Stimulated activated CD4-positive, alpha-beta T cell treated with anti-CD3 and anti-CD28 coated beads, Interleukin-4, amount 100 ng/mL, for 1 hour (primary cell): ENCODE results near the gene MLN.

Source experiments
- DNase-seq: peaks from one replicate; pipeline ENCODE4 v3.0.0-alpha.2; 2020

Gene MLN

GRCh38 chr6:33803571-33804053 is at the start of gene MLN:
Gene MLN, minus strand, starts transcription at chr6:33804003. Its CDS starts 2,840 bp downstream, at chr6:33801163.
- DNase-seq, result no peak

DNA sequence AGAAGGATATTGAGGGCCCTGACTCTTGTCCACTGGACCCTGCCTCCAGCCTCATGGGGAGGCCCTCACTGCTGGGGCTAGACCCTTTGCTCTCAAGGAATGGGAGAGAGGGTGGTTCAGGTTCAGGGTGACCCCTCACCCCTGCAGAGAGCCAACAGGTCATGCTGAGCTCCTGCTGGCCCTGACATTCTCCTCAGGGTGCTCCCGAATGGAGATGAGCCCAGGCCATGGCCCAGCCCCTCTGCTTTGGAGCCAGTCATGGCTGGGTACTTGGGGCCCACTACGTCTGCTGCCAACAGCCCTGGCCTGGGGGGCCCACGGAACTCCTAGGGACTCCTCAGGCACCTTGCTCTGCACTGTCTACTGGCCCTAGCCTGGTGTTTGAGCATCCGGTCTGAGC is 49.2 kb upstream of the MLN start:
- no peak for DNase-seq

DNA sequence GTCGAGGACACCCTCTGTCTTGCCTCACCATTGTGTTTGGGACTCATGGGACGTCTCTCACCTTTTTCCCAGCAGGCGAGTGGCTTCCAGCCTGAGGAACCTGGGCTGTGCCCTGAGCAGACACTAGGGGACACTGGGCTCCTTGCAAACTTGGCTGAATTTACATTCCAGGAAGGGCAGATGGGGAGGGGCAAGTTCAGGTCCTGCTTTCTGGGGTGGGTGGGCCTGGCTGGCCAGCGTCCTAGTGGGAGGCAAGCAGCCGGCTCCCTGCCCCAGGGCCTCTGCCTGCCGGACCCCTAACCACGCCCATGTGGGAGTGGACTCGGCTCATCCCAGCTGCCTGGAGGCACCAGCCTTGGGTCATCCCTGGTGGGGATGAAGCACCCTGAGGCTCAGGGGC is 48.2 kb upstream of the MLN start:
- no peak for DNase-seq

- DNase-seq, result no peak
These were observed 47.2 kb upstream of the MLN start for GRCh38 chr6:33850869-33851541.

DNA sequence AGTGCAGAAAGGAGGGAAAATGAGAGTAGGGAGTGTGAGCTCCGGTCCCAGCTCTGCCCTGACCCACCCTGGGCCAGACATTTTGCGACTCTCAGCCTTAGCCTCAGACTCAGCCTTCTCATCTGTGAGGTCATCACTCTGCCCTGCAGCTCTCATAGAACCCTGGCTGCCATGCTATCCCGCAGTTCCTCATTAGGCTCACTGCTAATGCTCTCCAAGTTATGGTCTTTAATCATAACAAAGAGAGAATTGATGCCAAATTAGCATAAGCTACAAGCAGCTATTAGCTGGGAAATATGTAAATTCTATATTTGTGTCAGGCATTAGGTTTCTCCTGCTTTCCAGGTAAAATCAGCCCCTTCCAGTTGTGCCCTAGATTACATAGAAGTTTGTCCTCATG is 46.5 kb upstream of the MLN start:
- DNase-seq, result no peak

- no peak for DNase-seq
These were observed 45.8 kb upstream of the MLN start for GRCh38 chr6:33849500-33850075.

- no peak for DNase-seq
These were observed 44.7 kb upstream of the MLN start for GRCh38 chr6:33848484-33848883.

DNA sequence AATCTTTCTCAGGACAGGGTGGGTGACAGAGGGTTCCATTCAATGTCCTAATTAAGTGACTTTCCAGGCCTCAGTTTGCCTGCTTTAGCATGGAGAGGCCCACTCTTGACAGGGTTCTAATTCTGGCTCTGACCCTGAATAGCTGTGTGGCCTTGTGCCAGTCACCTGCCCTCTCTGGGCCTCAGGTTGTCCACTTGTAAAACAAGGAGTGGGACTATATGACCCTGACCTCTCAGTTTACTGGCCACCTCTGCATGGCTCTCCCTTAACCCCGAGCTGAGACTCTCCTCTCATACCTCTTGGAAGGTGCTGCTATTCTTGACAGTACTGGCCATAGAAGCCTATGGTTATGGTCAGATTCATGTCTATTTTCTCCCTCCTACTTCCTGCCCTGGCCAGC is 44.1 kb upstream of the MLN start:
- no peak for DNase-seq

DNA sequence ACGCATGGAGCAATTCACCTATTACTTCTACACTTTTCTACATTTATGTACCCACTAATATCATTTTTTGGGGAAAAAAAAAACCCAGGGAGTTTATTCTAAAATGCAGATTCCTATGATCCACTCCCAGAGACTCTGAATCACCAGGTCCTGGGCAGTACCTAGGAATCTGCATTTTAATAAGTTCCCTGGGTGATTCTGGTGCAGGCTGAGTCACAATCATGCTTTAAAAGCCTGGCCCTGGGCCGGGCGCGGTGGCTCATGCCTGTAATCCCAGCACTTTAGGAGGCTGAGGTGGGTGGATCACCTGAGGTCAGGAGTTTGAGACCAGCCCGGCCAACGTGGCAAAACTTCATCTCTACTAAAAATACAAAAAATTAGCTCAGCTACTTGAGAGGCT is 43.3 kb upstream of the MLN start:
- DNase-seq, result no peak

GRCh38 chr6:33846226-33846625 is 42.4 kb upstream of the MLN start:
- DNase-seq, result no peak

- no peak for DNase-seq
These were observed 41.4 kb upstream of the MLN start for GRCh38 chr6:33845031-33845745.

- DNase-seq, result no peak
These were observed 39.6 kb upstream of the MLN start for GRCh38 chr6:33843131-33844121.

DNA sequence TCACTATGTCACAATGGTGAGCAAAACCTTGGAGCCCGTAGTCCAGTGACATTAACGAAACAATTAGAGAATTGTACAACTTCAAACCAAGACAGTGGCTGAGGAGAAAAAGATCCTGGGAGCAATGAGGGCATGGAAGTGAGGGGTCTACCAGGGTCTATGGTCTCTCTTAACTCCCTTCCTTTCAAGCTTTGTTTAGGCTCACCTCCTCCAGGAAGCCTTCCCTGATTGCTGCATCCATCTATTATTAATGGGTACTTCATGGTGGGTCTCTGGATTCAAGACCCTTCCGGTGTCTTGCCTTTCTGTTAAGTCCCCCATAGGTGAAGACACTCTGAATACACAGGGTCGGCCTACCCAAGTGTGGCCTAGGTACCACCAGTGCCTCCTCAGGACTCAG is 38.1 kb upstream of the MLN start:
- no peak for DNase-seq

DNA sequence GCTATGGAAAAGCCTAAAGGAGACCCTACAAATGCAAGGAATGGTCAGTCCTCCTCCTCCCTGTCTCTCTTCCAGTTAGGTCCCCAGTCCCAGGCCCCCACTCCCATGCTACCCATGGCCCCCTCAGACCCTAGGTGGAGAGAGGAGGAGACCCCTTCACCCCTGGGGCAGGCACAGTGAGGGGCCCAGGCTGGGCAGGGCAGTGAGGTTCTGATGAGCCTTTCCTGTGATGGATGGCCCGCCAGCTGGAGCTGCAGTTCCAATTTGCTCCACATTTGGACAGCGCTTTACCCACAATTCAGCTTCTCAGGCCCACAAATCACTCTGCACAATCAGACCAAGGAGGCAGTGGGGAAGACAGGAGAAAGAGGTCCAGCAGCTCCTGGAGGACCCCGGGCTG is 37.3 kb upstream of the MLN start:
- DNase-seq, result no peak

GRCh38 chr6:33840048-33840926 is 36.5 kb upstream of the MLN start:
- peak; percentile 17 for DNase-seq

DNA sequence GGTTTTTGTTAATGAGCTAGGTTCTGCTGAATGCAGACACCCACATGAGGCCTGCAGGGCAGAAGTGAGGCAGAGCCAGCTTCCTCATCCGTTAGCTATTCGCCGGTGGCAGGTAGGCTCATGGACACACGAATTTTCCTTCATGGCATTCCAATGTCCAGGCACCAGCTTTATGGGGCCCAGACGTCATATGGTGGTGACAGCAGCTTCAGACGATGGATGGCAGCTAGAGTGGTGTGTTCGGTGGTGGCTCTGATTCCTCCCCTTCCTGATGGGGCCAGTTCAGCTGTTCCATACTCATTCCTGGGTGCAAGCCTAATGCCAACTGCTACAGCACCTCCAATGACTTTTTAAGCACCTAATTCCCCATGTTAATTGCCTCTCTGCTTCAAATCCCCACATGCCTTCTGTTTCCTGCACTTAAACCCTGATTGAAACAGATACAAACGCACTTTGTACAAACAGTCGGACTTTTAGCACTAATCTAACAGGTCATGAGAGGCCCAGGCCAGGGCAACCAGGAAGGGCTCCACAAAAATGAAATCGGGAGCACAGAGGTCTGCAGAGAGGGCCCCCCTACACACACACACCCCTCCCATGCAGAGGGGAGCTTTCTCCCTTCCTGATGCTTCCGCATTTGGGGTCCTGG is 35.7 kb upstream of the MLN start:
- DNase-seq, result no peak

DNA sequence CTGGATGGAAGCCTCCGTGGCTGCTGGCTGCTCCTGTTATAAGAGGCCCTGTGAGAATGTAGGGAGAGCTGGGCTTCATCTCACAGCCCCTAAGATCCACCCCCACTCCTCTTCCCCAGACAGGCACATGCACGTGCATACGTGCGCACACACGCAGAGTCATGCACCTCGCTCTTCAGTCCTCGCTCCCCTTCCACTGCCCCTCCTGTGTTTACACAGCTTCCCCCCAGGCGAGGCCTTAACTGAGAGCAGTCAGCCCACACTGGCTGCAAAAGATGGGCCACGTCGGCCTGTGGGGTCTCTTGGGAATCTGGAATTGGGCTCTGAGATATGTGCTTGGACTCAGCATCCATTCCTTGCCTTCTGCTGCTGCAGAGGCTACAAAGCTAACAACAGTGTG is 35.2 kb upstream of the MLN start:
- no peak for DNase-seq

GRCh38 chr6:33837971-33838665 is 34.3 kb upstream of the MLN start:
- DNase-seq, result no peak

DNA sequence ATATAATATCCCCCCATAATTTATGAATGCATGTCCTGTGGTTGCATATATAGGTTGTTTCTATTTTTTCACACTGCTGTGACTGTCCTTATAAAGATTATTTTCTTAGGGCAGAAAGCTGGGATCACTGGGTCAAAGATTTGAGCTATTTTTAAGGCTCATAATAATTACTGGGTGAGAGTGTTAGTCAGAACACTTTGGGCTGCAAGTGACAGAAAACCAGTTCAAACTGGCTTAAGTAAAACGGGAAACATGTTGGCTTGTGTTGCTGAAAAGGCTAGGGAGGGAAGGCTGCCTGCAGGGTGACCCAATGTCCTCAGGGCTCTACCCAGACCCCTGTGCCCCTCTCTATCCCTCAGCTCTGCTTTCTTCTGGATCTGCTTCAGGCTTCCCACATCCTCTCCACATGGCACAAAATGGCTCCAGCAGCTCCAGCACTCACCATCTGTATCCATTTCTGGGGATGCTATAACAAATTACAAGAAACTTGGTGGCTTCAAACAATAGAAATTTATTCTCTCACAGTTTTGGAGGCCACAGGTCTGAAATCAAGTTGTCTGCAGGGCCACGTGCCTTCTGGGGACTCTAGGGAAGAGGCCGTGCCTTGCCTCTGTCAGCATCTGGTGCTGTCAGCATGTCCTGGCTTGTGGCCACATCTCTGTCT is 33.1 kb upstream of the MLN start:
- DNase-seq, result no peak
